Measurements from ENCODE around the gene MLKL. TPM values are rescaled to one million over a fixed set of nuclear protein-coding genes. Genes with fewer than 3 reads are reported as not detected.

The MLKL gene
- total RNA-seq, 1 donor from 2014 or later: 28.6 TPM

DNA sequence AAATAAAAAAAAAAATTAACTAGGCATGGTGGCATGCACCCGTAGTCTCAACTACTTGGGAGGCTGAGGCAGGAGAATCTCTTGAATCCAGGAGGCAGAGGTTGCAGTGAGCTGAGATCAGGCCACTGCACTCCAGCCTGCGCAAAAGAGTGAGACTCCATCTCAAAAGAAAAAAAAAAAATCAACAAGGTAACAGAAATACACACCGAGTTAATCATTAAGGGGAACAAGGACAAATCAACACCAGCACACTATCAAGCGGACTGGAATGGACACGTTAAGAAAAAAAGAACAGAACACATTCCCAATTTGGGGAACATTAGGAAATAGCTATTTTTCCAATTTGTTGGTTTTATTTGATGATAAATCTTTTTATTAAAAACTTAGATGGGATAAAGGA, 65.4 kb downstream of the MLKL start:
- intact Hi-C loops (cut with DNase I): no loop called here
- Histone ChIP-seq H3K36me3 (peaks cover 98% of the 10 kb centered on the region), H3K4me1 (no peaks in the 10 kb centered on the region), H3K27me3 (no peaks in the 10 kb centered on the region), H3K9me3 (no peaks in the 10 kb centered on the region), H3K27ac (no peak overlapping the region), H3K4me3 (no peak overlapping the region)
- ATAC-seq (peak; percentile 35), DNase-seq (no peak)
- TF ChIP-seq, protein P1, sequence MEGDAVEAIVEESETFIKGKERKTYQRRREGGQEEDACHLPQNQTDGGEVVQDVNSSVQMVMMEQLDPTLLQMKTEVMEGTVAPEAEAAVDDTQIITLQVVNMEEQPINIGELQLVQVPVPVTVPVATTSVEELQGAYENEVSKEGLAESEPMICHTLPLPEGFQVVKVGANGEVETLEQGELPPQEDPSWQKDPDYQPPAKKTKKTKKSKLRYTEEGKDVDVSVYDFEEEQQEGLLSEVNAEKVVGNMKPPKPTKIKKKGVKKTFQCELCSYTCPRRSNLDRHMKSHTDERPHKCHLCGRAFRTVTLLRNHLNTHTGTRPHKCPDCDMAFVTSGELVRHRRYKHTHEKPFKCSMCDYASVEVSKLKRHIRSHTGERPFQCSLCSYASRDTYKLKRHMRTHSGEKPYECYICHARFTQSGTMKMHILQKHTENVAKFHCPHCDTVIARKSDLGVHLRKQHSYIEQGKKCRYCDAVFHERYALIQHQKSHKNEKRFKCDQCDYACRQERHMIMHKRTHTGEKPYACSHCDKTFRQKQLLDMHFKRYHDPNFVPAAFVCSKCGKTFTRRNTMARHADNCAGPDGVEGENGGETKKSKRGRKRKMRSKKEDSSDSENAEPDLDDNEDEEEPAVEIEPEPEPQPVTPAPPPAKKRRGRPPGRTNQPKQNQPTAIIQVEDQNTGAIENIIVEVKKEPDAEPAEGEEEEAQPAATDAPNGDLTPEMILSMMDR (IDR thresholded peaks at IDR 0.05): no peak

DNA sequence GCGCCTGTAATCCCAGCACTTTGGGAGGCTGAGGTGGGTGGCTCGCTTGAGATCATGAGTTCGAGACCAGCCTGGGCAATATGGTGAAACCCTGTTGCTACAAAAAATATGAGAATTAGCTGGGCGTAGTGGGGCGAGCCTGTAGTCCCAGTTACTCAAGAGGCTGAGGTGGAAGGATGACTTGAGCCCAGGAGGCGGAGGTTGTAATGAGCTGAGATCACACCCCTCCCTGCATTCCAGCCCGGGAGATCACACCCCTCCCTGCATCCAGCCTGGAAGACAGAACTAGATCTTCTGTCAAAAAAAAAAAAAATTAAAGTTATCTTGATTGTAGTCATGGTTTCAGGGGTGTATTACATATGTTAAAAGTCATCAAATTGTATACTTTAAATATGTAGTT, 67.0 kb downstream of the MLKL start:
- Histone ChIP-seq H3K36me3 (peaks cover 96% of the 10 kb centered on the region), H3K9me3 (no peaks in the 10 kb centered on the region), H3K4me3 (no peak overlapping the region), H3K27ac (no peak overlapping the region), H3K4me1 (no peaks in the 10 kb centered on the region), H3K27me3 (no peaks in the 10 kb centered on the region)
- ATAC-seq: peak; percentile 51
- intact Hi-C loops (cut with DNase I): no loop called here
- peak; percentile 23 for DNase-seq
- TF ChIP-seq, protein P1 (IDR thresholded peaks at IDR 0.05): no peak

DNA sequence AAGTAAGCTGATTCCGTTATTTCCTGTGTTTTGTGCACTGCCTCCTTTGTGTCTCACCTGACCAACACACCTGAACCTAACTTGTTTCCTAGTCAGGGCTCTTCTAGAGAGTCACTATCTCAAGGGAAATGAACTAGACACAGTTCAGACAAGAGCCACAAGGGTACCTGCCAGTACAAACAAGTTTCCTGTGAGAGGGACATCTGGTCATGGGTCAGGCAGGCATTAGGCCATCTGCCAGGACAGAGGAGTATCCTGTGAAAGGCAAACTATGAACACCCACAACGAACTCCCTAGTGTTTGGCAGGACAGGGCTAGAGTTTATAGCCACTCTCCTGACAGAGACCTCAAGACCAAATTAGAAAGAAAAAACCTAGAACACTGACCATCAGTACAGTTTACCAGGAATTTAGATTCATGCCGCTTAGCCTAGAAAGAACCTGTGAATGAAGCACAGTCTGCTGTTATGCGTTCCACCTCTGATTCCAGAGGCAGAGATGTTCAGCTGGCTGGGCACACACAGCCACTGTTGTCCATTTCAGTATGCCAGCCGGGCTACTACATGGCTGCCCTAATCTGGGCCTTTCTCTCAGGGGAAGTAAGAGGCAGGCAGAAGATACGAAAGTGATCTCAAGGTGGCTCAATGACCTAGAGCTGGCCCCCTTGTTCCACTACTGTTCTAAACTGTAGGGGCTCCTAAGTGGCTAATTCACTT, 73.0 kb downstream of the MLKL start:
- H3K4me1 ChIP-seq: no peaks in the 10 kb centered on the region
- no peak overlapping the region for H3K27ac ChIP-seq
- TF ChIP-seq, protein P1 (IDR thresholded peaks at IDR 0.05): no peak
- H3K27me3 ChIP-seq: no peaks in the 10 kb centered on the region
- H3K4me3 ChIP-seq: no peak overlapping the region
- DNase-seq: no peak
- H3K9me3 ChIP-seq: no peaks in the 10 kb centered on the region
- H3K36me3 ChIP-seq: peaks cover 99% of the 10 kb centered on the region
- no peak for ATAC-seq
- intact Hi-C loops (cut with DNase I): no loop called here

DNA sequence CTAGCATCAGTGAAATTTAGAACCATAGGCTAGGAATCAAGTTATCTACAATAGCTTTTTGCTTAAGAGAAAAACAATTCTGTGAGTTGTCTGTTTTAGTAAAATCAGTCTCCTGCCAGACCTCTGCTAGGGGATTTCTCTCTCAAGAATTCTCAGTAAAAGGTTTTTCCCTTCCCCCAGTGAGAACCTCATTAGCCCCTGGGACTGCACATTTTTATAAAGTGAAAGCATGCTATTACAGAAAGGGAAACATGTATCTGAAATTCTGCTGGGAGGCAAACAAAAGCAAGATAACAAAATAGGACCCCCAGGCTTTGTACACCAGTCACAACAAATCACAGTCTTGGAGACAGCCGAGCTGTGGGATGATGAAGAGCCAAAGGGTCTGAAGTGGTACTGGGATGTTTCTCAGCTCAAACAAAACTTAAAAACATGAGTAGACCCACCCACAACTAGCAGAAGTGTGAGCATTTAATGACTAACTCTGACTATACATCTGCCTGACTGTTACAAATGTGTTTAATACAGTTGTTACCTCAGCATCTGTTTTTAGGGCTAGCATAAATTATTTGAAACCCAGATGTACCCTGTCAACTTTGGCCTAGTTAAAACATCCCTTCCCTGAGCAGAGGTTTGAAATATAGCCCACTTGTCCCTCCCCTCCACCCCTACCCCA, 73.8 kb downstream of the MLKL start:
- TF ChIP-seq, protein P1 (IDR thresholded peaks at IDR 0.05): no peak
- no peaks in the 10 kb centered on the region for H3K4me1 ChIP-seq
- ATAC-seq (no peak), DNase-seq (no peak)
- H3K27ac ChIP-seq: no peak overlapping the region
- intact Hi-C loops (cut with DNase I): no loop called here
- H3K9me3 ChIP-seq: no peaks in the 10 kb centered on the region
- peaks cover 99% of the 10 kb centered on the region for H3K36me3 ChIP-seq
- H3K27me3 ChIP-seq: no peaks in the 10 kb centered on the region
- no peak overlapping the region for H3K4me3 ChIP-seq

DNA sequence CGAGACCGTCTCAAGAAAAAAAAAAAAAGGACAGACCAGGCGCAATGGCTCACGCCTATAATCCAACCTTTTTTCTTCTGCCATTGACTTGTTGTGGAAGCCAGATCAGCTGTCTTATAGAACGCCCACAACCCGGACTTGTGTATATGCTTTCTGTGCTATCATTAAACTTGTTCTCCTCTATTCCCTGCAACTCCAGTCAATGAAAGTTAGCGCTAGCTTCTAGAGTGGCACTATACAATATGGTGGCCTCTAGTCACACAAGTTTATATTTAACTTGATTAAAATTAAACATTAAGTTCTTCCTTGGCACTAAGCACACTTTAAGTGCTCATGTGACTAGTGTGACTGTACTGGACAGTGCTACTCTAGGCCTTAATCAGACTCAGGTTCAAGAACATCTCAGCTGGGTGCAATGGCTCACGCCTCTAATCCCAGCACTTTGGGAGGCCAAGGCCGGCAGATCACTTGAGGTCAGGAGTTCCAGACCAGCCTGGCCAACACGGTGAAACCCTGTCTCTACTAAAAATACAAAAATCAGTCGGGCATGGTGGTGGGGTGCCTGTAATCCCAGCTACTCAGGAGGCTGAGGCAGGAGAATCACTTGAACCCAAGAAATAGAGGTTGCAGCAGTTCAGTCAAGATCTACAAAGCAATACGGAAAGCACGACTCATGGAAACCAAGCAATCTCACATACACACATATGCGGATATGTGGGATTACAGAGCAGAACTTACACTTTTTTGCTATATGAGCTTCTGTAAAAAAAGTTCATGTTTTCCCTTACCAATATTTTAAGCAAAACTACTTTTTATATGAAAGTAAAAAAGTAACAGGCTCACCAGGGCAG, 74.9 kb downstream of the MLKL start:
- ATAC-seq: peak; percentile 17
- TF ChIP-seq, protein P1 (IDR thresholded peaks at IDR 0.05): no peak
- DNase-seq: peak; percentile 27
- Histone ChIP-seq H3K4me3 (no peak overlapping the region), H3K27me3 (no peaks in the 10 kb centered on the region), H3K36me3 (peaks cover 96% of the 10 kb centered on the region), H3K27ac (no peak overlapping the region), H3K4me1 (no peaks in the 10 kb centered on the region), H3K9me3 (no peaks in the 10 kb centered on the region)
- intact Hi-C loops (cut with DNase I): no loop called here
